ENCODE data around the gene SMARCC1.
"Not testable (repeated sequence)": the region's sequence is repeated elsewhere in the genome, so short reads cannot be mapped to it uniquely, and the experiment has no call there.

The SMARCC1 gene

GRCh38 chr3:47722859-47723258, 58.8 kb downstream of the SMARCC1 start:
- no peaks in the 10 kb centered on the region for H3K9me3 ChIP-seq (ENCODE audit: control insufficient read depth, low read length)
- H3K4me1 ChIP-seq = no peaks in the 10 kb centered on the region
- H3K36me3 ChIP-seq (ENCODE audit: control insufficient read depth, insufficient read depth, low read length) = no peaks in the 10 kb centered on the region
- H3K4me3 ChIP-seq (ENCODE audit: low read depth, low read length) = no peak overlapping the region
- no peak overlapping the region for H3K9ac ChIP-seq
- no peak for TF ChIP-seq CTCF (IDR thresholded peaks at IDR 0.05)
- H3K4me2 ChIP-seq (ENCODE audit: low read length) = no peak overlapping the region
- peaks cover 2% of the 10 kb centered on the region for H3K79me2 ChIP-seq
- H3K27ac ChIP-seq = no peak overlapping the region
- H2AFZ ChIP-seq = no peak overlapping the region
- H3K27me3 ChIP-seq (ENCODE audit: control insufficient read depth, insufficient read depth, low read length) = no peaks in the 10 kb centered on the region

GRCh38 chr3:47717448-47717847, 64.2 kb downstream of the SMARCC1 start:
- not testable (repeated sequence) for H3K4me2 ChIP-seq (ENCODE audit: low read length); H3K4me1 ChIP-seq; H3K36me3 ChIP-seq (ENCODE audit: control insufficient read depth, insufficient read depth, low read length); H3K27ac ChIP-seq; H3K79me2 ChIP-seq; H3K27me3 ChIP-seq (ENCODE audit: control insufficient read depth, insufficient read depth, low read length); H3K9ac ChIP-seq; H3K9me3 ChIP-seq (ENCODE audit: control insufficient read depth, low read length); H3K4me3 ChIP-seq (ENCODE audit: low read depth, low read length); H2AFZ ChIP-seq

GRCh38 chr3:47716656-47717055, 65.0 kb downstream of the SMARCC1 start:
- Histone ChIP-seq H3K27me3 (ENCODE audit: control insufficient read depth, insufficient read depth, low read length) (no peaks in the 10 kb centered on the region), H3K4me1 (no peaks in the 10 kb centered on the region), H3K4me2 (ENCODE audit: low read length) (no peak overlapping the region), H2AFZ (no peak overlapping the region), H3K9me3 (ENCODE audit: control insufficient read depth, low read length) (no peaks in the 10 kb centered on the region), H3K79me2 (no peaks in the 10 kb centered on the region), H3K4me3 (ENCODE audit: low read depth, low read length) (no peak overlapping the region), H3K27ac (no peak overlapping the region), H3K36me3 (ENCODE audit: control insufficient read depth, insufficient read depth, low read length) (no peaks in the 10 kb centered on the region), H3K9ac (no peak overlapping the region)
- TF ChIP-seq CTCF (IDR thresholded peaks at IDR 0.05) = no peak

GRCh38 chr3:47715928-47716327, 65.8 kb downstream of the SMARCC1 start:
- no peaks in the 10 kb centered on the region for H3K79me2 ChIP-seq
- H2AFZ ChIP-seq = no peak overlapping the region
- H3K27me3 ChIP-seq (ENCODE audit: control insufficient read depth, insufficient read depth, low read length) = no peaks in the 10 kb centered on the region
- H3K9me3 ChIP-seq (ENCODE audit: control insufficient read depth, low read length) = no peaks in the 10 kb centered on the region
- H3K9ac ChIP-seq = no peak overlapping the region
- H3K4me3 ChIP-seq (ENCODE audit: low read depth, low read length) = no peak overlapping the region
- H3K27ac ChIP-seq = no peak overlapping the region
- H3K36me3 ChIP-seq (ENCODE audit: control insufficient read depth, insufficient read depth, low read length) = no peaks in the 10 kb centered on the region
- no peak for TF ChIP-seq CTCF (IDR thresholded peaks at IDR 0.05)
- H3K4me2 ChIP-seq (ENCODE audit: low read length) = no peak overlapping the region
- no peaks in the 10 kb centered on the region for H3K4me1 ChIP-seq

GRCh38 chr3:47714606-47715005, 67.1 kb downstream of the SMARCC1 start:
- no peak overlapping the region for H3K27ac ChIP-seq
- no peaks in the 10 kb centered on the region for H3K9me3 ChIP-seq (ENCODE audit: control insufficient read depth, low read length)
- no peaks in the 10 kb centered on the region for H3K36me3 ChIP-seq (ENCODE audit: control insufficient read depth, insufficient read depth, low read length)
- no peak overlapping the region for H3K4me3 ChIP-seq (ENCODE audit: low read depth, low read length)
- no peaks in the 10 kb centered on the region for H3K79me2 ChIP-seq
- no peaks in the 10 kb centered on the region for H3K27me3 ChIP-seq (ENCODE audit: control insufficient read depth, insufficient read depth, low read length)
- no peak overlapping the region for H3K9ac ChIP-seq
- no peak overlapping the region for H2AFZ ChIP-seq
- H3K4me1 ChIP-seq = no peaks in the 10 kb centered on the region
- no peak for TF ChIP-seq CTCF (IDR thresholded peaks at IDR 0.05)
- H3K4me2 ChIP-seq (ENCODE audit: low read length) = no peak overlapping the region

All from parathyroid adenoma (tissue), 2 donors.